DMS153 treated with DMSO at 0.1 percent for 48 hours (cell line): ENCODE data around the gene BIRC5.

Experiments
- DNase-seq: peaks from one replicate; lab custom pipeline; 2025; ENCODE audit not compliant: unreplicated experiment; lab: John Stamatoyannopoulos, UW

The BIRC5 gene

GRCh38 chr17:78271419-78272170 is 57.5 kb downstream of the BIRC5 start:
- no peak for DNase-seq

GRCh38 chr17:78272181-78272913 is 58.3 kb downstream of the BIRC5 start:
- no peak for DNase-seq

GRCh38 chr17:78272914-78273258 is 58.8 kb downstream of the BIRC5 start:
- DNase-seq, result no peak

DNA sequence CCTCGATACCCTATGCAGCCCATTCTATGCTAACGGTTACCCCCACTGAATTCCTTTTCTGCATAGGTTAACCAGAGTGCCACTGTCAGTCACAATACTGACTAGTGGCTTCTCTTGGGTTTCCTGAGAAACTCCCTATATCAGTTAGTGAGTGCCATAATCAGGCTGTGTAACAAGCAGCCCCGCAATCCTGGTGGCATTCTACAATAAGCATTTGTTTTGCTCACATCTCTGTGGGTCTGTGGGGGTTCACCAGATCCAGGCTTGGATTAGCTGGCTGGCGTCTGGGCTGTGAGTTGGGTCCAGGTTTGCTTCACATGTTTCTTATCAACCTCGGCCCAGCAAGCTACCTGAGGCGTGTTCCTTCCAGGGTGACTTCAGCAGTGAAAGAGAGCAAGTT is 59.8 kb downstream of the BIRC5 start:
- DNase-seq, result no peak
